Measurements from ENCODE around the gene TGFBRAP1. TPM values are rescaled to one million over a fixed set of nuclear protein-coding genes. Genes with fewer than 3 reads are reported as not detected.

The TGFBRAP1 gene
- total RNA-seq, 1 experiment from 2014 or later = 16.7 TPM

DNA sequence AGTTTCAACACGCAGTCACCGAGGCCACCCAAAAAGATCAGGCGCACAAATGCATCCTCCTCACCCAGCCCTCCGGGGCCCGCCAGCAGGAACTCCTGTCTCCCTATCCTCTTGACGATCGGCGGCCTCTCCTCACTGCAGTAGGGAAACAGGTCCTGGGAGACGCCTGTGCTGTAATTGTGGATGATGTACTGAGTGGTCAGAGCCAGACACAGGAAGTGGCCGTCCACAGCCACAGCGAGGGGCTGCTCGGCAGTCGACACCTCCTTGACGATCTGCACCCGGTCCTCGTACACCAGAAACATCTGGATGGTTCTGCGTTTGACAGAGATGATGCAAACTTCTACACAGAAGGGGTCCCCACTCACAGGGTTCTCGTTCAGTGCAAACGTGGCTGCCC is 22.0 kb downstream of the TGFBRAP1 start:
- Histone ChIP-seq H3K9me2 (ENCODE audit: insufficient read depth) (no peaks in the 10 kb centered on the region), H3K4me3 (no peak overlapping the region), H2AFZ (no peak overlapping the region), H3K4me1 (replicated peaks; ENCODE audit: insufficient read depth) (no peaks in the 10 kb centered on the region), H4K20me1 (ENCODE audit: insufficient read depth) (peaks cover 10% of the 10 kb centered on the region; the same call in 1 of the 2 replicates), H3K27ac (no peak overlapping the region), H3F3A (ENCODE audit: insufficient read depth, low read depth) (no peaks in the 10 kb centered on the region), H3K36me3 (ENCODE audit: low read depth) (0 out of 2 replicates have a peak, but pooled peaks cover 2% of the 10 kb centered on the region), H3K4me2 (no peak overlapping the region), H3K27me3 (ENCODE audit: insufficient read depth, low read depth) (no peaks in the 10 kb centered on the region), H3K79me2 (ENCODE audit: low read depth) (peaks cover 13% of the 10 kb centered on the region), H3K9me3 (ENCODE audit: insufficient read depth, low read depth) (no peaks in the 10 kb centered on the region)
- no TSS peak for BruUV-seq (replicated peaks)
- no peak for TF ChIP-seq EZH2 (IDR thresholded peaks at IDR 0.05; ENCODE audit: low read depth)
- no peak for TF ChIP-seq CTCF (conservative IDR thresholded peaks at IDR 0.05)
- no peak for DNase-seq
- intact Hi-C loops (cut with micrococcal nuclease; ENCODE audit: unreplicated experiment) = no loop called here
- ChIA-PET CTCF (no interaction called here), POLR2A (ENCODE audit: unreplicated experiment) (no interaction called here)

GRCh38 chr2:105307146-105307545 is 22.4 kb downstream of the TGFBRAP1 start:
- Histone ChIP-seq H3K9me3 (ENCODE audit: insufficient read depth, low read depth) (no peaks in the 10 kb centered on the region), H3K9me2 (ENCODE audit: insufficient read depth) (no peaks in the 10 kb centered on the region), H3F3A (ENCODE audit: insufficient read depth, low read depth) (no peaks in the 10 kb centered on the region), H3K27ac (no peak overlapping the region), H3K4me3 (no peak overlapping the region), H3K4me2 (no peak overlapping the region), H4K20me1 (ENCODE audit: insufficient read depth) (peaks cover 10% of the 10 kb centered on the region; the same call in 1 of the 2 replicates), H3K4me1 (replicated peaks; ENCODE audit: insufficient read depth) (no peaks in the 10 kb centered on the region), H2AFZ (no peak overlapping the region), H3K79me2 (ENCODE audit: low read depth) (peaks cover 14% of the 10 kb centered on the region), H3K27me3 (ENCODE audit: insufficient read depth, low read depth) (no peaks in the 10 kb centered on the region), H3K36me3 (ENCODE audit: low read depth) (0 out of 2 replicates have a peak, but pooled peaks cover 2% of the 10 kb centered on the region)
- POLR2A ChIA-PET (ENCODE audit: unreplicated experiment) = no interaction called here
- intact Hi-C loops (cut with micrococcal nuclease; ENCODE audit: unreplicated experiment) = no loop called here
- TF ChIP-seq EZH2 (IDR thresholded peaks at IDR 0.05; ENCODE audit: low read depth) (no peak), CTCF (conservative IDR thresholded peaks at IDR 0.05) (no peak)
- DNase-seq = no peak
- CTCF ChIA-PET = no interaction called here
- no TSS peak for BruUV-seq (replicated peaks)

DNA sequence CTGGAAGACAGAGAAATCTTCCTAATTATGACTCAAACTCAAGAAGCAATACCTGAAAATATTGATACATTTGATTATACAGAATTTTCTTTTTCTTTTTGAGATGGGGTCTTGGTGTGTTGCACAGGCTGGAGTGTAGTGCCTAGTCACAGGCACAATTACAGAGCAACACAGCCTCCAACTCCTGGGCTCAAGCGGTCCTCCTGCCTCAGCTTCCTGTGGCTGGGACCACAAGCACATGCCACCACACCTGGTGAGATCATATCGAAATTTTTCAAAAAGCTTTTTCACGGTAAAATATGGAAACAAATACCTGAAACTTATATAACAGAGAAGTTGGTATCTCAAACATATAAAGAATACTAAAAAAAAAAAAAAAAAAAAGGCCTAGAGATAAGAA is 27.9 kb downstream of the TGFBRAP1 start:
- Histone ChIP-seq H2AFZ (no peak overlapping the region), H3K4me1 (replicated peaks; ENCODE audit: insufficient read depth) (no peaks in the 10 kb centered on the region), H3K27me3 (ENCODE audit: insufficient read depth, low read depth) (no peaks in the 10 kb centered on the region), H3K9me2 (ENCODE audit: insufficient read depth) (no peaks in the 10 kb centered on the region), H3F3A (ENCODE audit: insufficient read depth, low read depth) (no peaks in the 10 kb centered on the region), H3K27ac (no peak overlapping the region), H3K9me3 (ENCODE audit: insufficient read depth, low read depth) (no peaks in the 10 kb centered on the region), H3K36me3 (ENCODE audit: low read depth) (peaks cover 2% of the 10 kb centered on the region; the same call in 1 of the 2 replicates), H3K79me2 (ENCODE audit: low read depth) (peaks cover 17% of the 10 kb centered on the region; the same call in 1 of the 2 replicates), H3K4me3 (no peak overlapping the region), H3K4me2 (no peak overlapping the region), H4K20me1 (ENCODE audit: insufficient read depth) (0 out of 2 replicates have a peak, but pooled peaks cover 15% of the 10 kb centered on the region)
- TF ChIP-seq CTCF (conservative IDR thresholded peaks at IDR 0.05) (no peak), EZH2 (IDR thresholded peaks at IDR 0.05; ENCODE audit: low read depth) (no peak)
- CTCF ChIA-PET = no interaction called here
- DNase-seq = no peak
- no TSS peak for BruUV-seq (replicated peaks)
- POLR2A ChIA-PET (ENCODE audit: unreplicated experiment) = interaction anchor here (0.6 kb wide), 1 partner anchor 1596 kb away, joined by 4 read pairs; no protein-coding TSS in a partner anchor
- intact Hi-C loops (cut with micrococcal nuclease; ENCODE audit: unreplicated experiment) = no loop called here

Data from PC-9 (cell line).